Breast epithelium (tissue), 3 donors: ENCODE measurements around the gene BBS7.

Experiments used
- POLR2A ChIP-seq: fragments of 450-650 bp; IDR thresholded peaks from one replicate; pipeline ENCODE4 v1.6.1; 2016; ENCODE audit warnings: antibody characterized with exemption, mild to moderate bottlenecking, moderate library complexity
- TF ChIP-seq, protein P1 (sequence below), 3 donors: fragments of 450-650 bp; IDR thresholded peaks; one replicate each; pipeline ENCODE4 v1.5.1; 2016 to 2017; ENCODE audit warnings: antibody characterized with exemption in 3 of 3, mild to moderate bottlenecking in 3 of 3, moderate library complexity in 3 of 3

DNA sequence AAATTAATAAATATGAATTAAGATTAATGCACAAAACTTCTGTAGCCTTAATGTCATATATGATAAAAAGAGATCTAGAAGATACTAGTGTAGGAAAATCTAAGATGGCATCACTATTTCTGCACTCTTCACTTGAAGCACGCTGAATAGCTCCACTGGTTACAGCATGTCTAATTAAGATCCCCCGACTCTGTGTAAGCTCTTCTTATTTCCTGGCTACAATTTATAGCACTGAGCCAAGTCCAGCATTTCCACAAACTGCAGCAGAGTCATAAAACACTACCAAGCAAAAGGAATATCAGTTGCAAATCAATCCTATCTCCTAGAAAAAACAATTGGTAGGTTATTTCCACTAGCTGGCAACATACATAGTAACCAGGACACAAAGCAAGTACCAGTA is 45.3 kb downstream of the BBS7 start:
- TF ChIP-seq, protein P1, sequence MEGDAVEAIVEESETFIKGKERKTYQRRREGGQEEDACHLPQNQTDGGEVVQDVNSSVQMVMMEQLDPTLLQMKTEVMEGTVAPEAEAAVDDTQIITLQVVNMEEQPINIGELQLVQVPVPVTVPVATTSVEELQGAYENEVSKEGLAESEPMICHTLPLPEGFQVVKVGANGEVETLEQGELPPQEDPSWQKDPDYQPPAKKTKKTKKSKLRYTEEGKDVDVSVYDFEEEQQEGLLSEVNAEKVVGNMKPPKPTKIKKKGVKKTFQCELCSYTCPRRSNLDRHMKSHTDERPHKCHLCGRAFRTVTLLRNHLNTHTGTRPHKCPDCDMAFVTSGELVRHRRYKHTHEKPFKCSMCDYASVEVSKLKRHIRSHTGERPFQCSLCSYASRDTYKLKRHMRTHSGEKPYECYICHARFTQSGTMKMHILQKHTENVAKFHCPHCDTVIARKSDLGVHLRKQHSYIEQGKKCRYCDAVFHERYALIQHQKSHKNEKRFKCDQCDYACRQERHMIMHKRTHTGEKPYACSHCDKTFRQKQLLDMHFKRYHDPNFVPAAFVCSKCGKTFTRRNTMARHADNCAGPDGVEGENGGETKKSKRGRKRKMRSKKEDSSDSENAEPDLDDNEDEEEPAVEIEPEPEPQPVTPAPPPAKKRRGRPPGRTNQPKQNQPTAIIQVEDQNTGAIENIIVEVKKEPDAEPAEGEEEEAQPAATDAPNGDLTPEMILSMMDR (IDR thresholded peaks at IDR 0.05): no peak
- no peak for TF ChIP-seq POLR2A
